ENCODE measurements around the gene TBPL1.

Gene TBPL1

GRCh38 chr6:134010400-134010799 is 57.4 kb downstream of the TBPL1 start:
- no peak overlapping the region for H3K4me3 ChIP-seq (ENCODE audit: low read length)
- DNase-seq (ENCODE audit: low read depth), result no peak
- no peak for TF ChIP-seq CTCF (conservative IDR thresholded peaks at IDR 0.05; ENCODE audit: low read length)

GRCh38 chr6:134010974-134011373 is 58.0 kb downstream of the TBPL1 start:
- TF ChIP-seq CTCF (conservative IDR thresholded peaks at IDR 0.05; ENCODE audit: low read length), result no peak
- no peak for DNase-seq (ENCODE audit: low read depth)
- H3K4me3 ChIP-seq (ENCODE audit: low read length), result no peak overlapping the region

GRCh38 chr6:134014588-134015137 is 61.6 kb downstream of the TBPL1 start:
- no peak for DNase-seq (ENCODE audit: low read depth)
- TF ChIP-seq CTCF (conservative IDR thresholded peaks at IDR 0.05; ENCODE audit: low read length), result no peak
- no peak overlapping the region for H3K4me3 ChIP-seq (ENCODE audit: low read length)

GRCh38 chr6:134015719-134016557 is 62.9 kb downstream of the TBPL1 start:
- no peak for TF ChIP-seq CTCF (conservative IDR thresholded peaks at IDR 0.05; ENCODE audit: low read length)
- no peak for DNase-seq (ENCODE audit: low read depth)
- H3K4me3 ChIP-seq (ENCODE audit: low read length), result no peak overlapping the region

- no peak for TF ChIP-seq CTCF (conservative IDR thresholded peaks at IDR 0.05; ENCODE audit: low read length)
- no peak for DNase-seq (ENCODE audit: low read depth)
Observed at GRCh38 chr6:134016558-134016814, 63.5 kb downstream of the TBPL1 start.

GRCh38 chr6:134020071-134020470 is 67.0 kb downstream of the TBPL1 start:
- H3K4me3 ChIP-seq (ENCODE audit: low read length), result no peak overlapping the region
- DNase-seq (ENCODE audit: low read depth), result no peak
- no peak for TF ChIP-seq CTCF (conservative IDR thresholded peaks at IDR 0.05; ENCODE audit: low read length)

More at GRCh38 chr6:134016558-134016814, 63.5 kb downstream of the TBPL1 start:
- H3K4me3 ChIP-seq (ENCODE audit: low read length), result no peak overlapping the region

- no peak for DNase-seq (ENCODE audit: low read depth)
- no peak overlapping the region for H3K4me3 ChIP-seq (ENCODE audit: low read length)
- TF ChIP-seq CTCF (conservative IDR thresholded peaks at IDR 0.05; ENCODE audit: low read length), result no peak
Observed at GRCh38 chr6:134020543-134020942, 67.5 kb downstream of the TBPL1 start.

All from AG10803 (cell line).